Hepatic stellate cell (primary cell): ENCODE results near the gene EFCC1.
"Not testable (repeated sequence)": the region's sequence is repeated elsewhere in the genome, so short reads cannot be mapped to it uniquely, and the experiment has no call there.

Experiments used
- DNase-seq: peaks from one replicate; pipeline ENCODE4 v3.0.0; 2011; ENCODE audit warnings: low spot score

EFCC1 gene

DNA sequence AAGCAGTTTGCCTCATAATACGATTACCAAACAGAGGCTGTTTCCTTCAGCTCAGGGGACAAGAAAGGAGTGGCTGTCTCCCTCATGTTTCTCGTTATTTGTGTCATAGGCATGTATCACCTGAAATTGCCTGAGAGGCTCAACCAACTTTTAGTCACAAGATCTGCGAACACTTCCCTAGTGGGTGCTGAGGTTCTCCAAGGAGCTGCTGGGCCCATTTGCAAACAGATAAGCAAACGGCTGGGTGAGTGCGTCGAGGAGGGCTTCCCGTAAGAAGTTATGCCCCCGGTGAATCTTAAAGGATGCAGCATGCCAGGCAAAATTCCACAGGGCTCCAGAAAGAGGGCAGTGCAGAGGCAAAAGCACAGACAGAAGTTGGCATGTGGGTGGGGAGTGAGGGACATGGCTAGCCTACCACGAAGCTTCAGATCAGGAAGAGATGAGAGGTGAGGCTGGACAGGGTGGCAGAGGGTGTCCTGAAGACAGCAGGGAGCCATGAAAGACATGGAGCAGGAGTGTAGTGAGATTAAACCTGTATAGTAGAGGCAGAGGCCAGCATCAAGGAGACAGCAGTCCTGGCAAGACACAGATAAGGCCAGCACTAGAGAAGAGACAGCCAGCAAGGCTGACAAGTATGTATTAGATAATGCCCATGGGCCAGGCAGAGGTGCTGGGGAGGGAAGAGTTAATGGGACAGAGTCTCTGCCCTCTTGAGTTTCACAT, 55.5 kb downstream of the EFCC1 start:
- DNase-seq = no peak

DNA sequence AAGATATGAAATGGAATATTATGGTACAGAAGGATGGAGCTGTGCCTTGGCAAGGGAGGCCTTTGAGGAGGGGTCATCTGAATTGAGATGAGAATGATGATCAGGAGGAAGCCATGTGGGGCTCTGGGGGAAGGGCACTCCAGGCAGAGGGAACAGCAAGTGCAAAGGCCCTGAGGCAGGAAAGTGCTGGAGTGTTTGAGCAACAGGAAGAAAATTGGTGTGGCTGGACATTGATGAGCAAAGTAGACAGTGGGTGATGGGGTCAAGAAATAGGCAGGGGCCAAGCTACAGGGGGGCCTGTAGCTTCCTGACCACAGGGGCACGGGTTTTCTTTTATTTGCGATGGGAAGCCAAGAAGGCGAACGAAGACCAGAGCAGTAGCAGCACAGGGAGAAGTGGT, 56.1 kb downstream of the EFCC1 start:
- DNase-seq = no peak

DNA sequence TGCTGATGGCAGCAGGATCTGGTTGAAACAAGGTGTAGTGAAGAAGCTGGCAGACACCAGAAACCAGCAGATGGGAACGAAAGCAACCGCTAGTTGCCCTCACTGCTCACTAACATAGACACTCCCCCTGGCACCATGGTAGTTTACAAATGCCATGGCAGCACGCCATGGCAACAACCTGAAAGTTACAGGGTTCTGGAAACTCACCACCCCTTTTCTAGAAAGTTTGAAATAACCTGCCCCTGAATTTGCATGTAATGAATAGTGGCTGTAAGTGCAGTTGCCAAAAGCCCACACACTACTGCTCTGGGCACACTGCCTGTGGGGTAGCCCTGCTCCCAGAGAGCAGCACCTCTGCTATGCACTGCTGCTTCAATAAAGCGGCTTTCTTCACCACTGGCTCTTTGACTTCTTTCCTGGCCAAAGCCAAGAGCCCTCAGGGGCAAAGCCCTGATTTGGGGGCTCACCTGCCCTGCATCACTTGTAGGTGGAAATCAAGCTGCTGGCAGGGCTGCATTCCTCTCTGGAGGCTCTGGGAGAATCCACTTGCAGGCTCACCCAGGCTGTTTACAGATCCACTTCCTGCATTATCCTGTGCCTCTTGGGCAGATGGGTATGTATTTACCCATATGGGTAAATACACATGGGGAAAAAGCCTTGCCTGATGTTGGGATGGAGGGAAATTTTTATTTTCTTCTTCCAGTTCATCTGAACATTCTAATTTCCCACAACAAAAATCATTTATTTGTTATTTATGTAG, 57.5 kb downstream of the EFCC1 start:
- no peak for DNase-seq

DNA sequence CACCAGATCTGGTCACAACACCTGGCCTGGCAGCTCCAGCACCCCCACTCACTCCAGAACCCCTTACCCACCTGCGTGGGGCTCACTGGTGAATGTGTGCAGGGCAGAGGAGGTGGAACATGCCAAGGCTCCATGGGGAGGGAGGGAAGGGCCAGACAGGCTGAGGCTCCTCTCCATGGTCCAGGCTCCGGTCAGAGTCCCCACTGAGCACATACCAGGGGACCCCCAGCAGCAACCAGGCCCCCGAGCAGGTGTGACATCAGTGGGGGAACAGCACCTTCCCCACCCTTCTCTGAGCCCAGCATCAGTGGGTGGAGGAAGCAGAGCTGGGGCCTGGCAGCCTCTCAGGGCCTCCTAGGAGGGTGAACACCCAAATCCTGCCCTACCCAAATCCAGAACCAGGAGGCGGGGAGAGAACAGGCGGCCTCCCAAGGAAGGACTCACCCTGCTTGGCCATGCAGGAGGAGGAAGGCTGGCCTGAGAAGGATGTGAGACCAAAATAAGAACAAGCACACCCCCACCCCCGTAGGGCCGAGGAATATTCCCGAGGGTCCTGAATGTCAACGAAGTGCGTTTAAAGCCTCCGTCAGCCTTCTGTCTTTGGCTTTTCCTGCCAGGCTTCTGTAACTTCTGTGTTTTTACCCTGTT, 58.3 kb downstream of the EFCC1 start:
- no peak for DNase-seq

DNA sequence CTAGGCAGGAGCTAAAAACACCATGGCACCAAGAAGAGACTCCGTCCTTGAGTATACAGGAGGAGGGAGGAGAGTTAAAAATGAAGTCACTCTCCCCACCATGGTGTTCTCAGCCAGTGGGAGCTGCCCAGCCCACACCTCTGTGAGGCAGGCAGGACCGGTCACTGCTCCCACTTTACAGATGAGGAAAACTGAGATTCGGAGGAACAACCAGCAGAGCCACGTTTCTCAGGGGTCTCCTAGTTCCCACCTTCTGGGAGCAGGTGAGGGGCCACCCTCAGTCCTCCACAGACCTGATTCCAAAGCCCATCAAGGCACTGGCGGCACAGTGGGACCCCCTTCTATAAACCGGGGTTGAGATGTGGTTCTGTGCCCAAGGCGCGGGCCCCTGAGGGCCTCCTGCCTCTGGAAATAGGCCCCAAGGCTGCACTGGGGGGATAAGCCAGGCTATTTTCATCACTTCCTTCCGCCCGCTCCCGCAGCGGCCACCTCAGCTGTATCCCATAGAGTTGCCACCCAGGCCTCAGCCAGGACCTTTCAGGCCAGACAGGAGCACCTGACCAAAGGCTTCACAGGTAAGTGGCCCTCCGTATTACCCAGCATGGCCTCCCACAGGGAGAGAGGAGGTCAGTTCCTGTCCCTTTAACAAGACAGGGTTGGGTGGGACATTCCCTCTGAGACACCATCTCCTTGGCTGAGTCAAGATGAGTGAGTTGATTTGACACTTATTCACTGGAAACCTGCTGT, 59.3 kb downstream of the EFCC1 start, which contains the start of gene GP9:
GP9 (plus strand) TSS at position 504 of the 747 bp plus-strand sequence. CDS start 961 bp downstream, outside the sequence.
- DNase-seq = no peak

DNA sequence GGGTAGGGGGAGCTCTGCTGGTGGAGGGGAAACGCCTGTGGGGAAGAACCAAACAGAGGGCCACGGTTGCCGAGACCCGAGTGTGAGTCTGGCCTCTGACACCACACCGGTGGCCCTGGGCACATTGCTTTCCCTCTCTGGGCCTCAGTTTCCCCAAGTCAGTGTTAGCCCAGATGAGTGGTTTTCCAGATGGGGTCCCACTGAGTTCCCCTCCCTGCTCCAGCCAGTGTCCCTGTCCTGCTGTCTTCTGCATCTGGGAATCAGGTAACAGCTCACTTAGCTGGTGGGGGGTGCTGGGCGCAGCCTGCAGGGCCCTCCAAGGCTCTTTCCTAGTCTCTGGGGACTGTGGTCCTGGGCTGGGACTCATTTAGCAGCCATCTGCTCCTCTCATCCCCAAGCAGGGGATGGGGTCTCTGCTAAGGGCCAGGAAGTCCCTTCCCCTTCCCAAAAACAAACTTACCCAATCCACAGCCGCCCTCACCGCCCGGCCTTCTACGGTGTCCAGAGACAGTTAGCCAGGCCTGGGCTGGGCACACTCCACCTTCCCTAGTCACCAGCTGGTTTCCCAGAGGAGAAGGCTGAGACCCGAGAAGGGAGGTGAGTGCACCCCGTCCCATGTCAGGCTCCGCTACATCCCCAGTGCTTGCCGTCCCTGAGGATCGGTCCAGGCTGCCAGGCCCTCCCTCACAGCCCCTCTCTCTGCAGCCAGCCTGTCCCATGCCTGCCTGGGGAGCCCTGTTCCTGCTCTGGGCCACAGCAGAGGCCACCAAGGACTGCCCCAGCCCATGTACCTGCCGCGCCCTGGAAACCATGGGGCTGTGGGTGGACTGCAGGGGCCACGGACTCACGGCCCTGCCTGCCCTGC, 60.2 kb downstream of the EFCC1 start:
- DNase-seq = no peak

DNA sequence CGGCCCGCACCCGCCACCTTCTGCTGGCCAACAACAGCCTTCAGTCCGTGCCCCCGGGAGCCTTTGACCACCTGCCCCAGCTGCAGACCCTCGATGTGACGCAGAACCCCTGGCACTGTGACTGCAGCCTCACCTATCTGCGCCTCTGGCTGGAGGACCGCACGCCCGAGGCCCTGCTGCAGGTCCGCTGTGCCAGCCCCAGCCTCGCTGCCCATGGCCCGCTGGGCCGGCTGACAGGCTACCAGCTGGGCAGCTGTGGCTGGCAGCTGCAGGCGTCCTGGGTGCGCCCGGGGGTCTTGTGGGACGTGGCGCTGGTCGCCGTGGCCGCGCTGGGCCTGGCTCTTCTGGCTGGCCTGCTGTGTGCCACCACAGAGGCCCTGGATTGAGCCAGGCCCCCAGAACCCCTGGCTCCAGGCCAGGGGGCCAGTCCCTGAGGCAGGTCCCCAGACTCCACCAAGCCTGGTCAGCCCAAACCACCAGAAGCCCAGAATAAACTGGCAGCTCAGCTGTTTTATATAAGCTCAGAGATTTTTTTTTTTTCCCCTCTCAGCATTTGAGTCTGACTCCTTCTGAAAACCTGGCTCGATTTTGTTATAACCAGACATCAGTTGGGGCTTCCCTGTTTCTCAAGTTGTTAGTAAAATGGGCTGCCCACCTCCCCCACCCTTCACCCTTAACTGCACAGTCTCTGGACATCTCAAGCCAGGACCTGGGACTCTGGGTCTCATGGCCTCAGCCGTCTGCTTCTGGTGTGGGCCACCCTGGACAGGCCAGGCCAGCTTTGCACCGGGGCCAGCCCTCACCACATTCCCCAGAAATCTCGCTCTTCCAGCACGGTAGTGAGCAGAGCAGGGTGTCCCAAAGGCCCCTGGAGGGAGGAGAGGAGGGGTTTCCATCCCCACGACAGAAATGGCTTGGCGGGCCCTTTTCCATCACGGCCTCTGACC, 61.1 kb downstream of the EFCC1 start:
- no peak for DNase-seq

DNA sequence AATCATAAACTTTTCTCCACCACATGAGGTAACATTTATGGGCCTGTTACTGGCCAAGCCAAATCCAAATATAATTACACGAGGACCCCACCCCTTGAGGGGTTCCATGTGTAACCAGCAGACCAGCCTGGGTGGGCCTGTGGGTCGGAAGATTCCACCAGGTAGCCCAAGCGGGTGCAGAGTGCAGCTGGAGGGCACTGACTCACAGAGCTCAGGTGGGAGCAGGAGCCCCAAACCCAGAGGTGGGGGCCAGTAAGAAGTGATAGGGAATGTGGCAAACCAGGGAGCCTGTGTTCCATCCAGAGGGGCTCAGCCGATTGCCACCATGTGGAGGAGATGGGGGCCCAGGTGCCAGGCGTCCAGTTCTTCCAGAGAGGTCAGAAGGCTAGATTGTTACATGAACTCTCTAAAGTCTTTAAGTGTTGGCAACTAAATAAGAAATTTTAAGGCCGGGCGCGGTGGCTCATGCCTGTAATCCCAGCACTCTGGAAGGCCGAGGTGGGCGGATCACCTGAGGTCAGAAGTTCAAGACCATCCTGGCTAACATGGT, 62.1 kb downstream of the EFCC1 start:
- no peak for DNase-seq

DNA sequence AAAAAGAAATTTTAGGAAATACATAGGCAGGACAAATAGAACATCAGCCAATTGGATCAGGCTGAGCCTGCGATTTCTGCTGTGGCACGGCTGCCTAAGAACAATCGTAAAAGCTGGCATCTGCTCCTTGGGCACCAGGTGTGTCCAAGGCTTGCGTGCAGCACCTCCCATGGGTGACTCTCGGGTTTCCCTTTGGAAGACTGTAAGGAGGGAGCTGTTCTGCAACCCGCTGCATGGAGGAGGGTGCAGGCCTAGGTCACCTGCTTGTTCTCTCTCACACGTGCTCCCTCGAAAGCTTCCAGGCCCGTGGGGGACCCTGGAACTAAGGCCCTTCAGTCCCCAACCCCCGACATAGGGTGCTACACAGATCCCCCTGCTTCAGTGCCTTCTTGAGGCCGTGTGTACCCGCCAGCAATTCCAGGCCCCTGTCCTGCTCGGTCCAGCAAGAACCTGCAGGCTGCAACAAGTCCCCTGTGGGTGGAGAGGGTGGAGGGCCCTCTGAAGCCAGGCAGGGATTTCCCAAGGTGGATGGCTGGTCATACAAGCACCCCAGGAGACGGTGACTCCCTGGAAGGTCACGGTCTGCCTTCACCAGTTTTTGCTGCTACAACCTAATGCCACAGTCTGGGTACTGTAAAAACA, 62.9 kb downstream of the EFCC1 start:
- DNase-seq = no peak

DNA sequence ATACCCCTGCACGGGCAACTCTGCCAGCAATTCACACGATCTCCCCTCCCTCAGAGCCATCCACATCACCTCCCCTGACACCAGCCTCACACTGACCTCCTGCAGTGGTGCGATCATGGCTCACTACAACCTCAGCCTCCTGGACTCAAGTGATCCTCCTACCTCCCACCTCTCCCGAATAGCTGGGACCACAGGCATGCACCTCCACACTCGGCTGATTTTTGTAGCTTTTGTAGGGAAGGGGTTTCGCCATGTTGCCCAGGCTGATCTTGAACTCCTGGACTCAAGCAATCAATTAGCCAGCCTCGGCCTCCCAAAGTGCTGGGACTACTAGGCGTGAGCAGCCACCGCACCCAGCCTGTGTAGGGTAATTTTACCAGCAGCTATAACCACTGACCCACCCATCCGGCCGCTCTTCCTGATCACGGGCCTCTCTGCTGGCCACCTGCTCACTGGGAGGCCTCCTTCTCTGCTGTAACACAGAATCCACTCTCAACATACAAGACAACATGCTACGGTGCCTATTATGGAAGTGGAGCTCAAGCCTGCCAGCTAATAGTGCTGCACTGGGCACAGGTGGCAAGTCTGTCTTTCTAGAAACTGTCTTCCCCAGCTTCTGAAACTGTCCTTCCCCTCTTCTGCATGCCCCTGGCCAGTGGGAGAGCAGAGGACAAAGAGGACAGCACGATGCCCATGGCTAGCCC, 64.1 kb downstream of the EFCC1 start:
- DNase-seq = no peak

DNA sequence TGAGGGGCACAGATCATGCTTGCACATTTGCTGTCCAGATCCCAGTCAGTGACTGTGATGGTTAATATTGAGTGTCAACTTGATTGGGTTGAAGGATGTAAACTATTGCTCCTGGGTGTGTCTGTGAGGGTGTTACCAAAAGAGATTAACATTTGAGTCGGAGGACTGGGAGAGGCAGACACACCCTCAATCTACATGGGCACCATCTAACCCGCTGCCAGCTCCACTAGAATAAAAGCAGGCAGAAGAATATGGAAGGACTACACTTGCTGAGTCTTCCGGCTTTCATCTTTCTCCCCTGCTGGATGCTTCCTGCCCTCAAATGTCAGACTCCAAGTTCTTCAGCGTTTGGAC, 64.6 kb downstream of the EFCC1 start:
- DNase-seq = no peak

DNA sequence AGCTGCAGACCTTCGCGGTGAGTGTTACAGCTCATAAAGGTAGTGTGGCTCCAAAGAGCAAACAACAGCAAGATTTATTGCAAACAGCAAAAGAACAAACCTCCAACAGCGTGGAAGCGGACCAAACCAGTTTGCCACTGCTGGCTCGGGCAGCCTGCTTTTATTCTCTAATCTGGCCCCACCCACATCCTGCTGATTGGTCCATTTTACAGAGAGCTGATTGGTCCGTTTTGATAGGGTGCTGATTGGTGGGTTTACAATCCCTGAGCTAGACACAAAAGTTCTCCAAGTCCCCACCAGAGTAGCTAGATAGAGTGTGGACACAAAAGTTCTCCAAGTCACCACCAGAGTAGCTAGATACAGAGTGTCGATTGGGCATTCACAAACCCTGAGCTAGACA, 66.6 kb downstream of the EFCC1 start:
- not testable (repeated sequence) for DNase-seq

DNA sequence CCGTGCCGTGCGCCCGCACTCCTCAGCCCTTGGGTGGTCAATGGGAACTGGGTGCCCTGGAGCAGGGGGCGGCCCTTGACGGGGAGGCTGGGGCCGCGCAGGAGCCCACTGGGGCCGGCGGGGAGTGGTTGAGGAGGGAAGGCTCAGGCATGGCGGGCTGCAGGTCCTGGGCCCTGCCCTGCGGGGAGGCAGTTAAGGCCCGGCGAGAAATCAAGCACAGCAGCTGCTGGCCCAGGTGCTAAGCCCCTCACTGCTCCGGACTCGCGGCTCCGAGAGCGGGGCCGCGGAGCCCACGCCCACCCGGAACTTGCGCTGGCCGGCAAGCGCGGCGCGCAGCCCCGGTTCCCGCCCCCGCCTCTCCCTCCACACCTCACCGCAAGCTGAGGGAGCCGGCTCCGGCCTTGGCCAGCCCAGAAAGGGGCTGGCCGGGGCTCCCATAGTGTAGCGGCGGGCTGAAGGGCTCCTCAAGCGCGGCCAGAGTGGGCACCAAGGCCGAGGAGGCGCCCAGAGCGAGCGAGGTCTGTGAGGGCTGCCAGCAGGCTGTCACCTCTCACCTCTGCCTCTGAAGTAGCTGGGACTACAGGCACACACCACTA, 67.3 kb downstream of the EFCC1 start:
- no peak for DNase-seq

DNA sequence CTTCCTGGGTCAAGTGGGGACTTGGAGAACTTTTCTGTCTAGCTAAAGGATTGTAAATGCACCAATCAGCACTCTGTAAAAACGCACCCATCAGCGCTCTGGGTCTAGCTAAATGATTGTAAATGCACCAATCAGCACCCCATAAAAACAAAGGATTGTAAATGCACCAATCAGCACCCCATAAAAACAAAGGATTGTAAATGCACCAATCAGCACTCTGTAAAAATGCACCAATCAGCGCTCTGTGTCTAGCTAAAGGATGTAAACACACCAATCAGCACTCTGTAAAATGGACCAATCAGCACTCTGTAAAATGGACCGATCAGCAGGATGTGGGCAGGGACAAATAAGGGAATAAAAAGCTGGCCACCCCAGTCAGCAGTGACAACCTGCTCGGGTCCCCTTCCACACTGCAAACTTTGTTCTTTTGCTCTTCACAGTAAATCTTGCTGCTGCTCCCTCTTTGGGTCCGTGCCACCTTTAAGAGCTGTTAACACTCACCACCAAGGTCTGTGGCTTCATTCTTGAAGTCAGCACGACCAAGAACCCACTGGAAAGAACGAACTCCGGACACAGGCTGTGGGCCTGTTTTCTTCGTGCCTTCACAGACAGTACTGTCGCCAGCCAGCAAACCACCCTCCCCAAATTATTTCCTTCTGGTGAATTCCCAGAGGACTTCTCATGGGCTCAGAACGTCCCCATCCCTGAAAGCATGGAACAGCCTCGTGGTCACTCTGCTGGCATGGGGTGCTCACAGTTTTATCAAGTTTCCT, 68.4 kb downstream of the EFCC1 start:
- not testable (repeated sequence) for DNase-seq

DNA sequence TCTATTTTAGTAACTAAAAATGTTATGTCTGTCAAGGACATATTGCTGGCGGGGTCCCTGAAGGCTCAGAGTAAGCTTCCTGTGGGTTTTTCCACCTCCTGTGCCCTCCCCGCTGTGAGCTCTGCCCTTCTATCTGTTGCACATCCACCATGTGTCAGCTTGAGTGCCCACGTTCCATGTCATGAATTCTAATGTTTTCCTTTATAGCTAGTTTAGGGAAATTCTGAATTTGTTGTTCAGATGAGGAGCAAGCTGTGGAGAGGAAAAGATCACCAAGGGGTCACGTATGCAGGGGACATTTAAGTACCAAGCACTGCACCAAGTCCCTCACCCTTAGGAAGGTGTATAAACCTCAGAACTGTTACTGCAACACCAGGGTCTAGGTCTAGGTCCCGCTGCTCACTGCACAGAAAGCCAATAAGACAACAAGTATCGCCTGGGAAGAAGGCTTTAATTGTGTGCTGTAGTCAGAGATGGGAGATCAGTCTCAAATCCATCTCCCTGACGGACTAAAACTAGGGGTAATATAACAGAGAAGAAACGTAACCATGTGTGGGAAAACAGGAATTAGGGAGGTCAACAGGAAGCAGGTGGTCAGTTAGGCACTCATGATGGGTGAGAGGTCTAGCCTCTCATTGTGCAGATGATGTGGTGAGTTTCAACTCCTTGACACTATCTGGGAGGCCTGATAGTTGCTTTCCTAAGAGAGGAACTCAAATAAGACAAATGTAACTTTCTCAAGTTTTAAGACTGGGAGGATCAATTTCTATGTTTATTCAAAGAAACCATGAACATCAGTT, 69.2 kb downstream of the EFCC1 start:
- no peak for DNase-seq

DNA sequence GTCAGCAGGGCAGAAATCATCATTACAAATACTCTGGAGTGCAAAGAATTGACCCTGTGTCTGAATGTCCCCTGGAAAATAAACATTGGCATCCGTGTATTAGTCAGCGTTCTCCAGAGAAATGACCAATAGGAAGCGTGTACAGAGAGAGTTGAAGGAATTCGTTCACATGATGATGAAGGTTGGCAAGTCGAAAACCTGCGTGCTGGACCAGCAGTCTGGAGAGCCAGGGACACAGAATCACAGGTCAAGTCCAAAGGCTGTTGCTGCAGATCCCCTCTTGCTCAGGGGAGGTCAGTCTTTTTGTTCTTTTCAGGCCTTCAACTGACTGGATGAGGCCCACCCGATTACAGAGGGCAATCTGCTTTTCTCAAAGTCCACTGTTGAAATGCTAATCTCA, 76.1 kb downstream of the EFCC1 start:
- peak; percentile 79 for DNase-seq

DNA sequence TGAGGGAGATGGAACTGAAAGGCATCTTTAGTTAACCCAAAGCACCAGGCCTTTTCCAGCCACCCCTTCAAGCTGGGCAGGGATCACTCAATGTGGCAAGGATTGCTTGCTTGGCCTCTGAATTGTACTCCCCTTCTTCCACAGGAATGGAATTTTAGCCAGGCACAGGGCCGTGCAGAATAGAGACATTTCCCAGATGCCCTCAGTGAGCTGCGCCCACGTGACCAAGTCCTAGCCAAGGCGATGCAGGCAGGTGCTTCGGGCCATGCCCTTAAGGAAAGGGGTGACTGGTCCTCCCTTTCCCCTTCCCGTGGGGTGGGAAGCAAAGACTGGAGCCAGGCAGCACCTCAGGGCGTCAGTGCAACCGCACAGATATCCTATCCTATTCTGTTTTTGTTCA, 77.4 kb downstream of the EFCC1 start:
- no peak for DNase-seq
